ENCODE measurements around the gene LTBP4.

The LTBP4 gene

DNA sequence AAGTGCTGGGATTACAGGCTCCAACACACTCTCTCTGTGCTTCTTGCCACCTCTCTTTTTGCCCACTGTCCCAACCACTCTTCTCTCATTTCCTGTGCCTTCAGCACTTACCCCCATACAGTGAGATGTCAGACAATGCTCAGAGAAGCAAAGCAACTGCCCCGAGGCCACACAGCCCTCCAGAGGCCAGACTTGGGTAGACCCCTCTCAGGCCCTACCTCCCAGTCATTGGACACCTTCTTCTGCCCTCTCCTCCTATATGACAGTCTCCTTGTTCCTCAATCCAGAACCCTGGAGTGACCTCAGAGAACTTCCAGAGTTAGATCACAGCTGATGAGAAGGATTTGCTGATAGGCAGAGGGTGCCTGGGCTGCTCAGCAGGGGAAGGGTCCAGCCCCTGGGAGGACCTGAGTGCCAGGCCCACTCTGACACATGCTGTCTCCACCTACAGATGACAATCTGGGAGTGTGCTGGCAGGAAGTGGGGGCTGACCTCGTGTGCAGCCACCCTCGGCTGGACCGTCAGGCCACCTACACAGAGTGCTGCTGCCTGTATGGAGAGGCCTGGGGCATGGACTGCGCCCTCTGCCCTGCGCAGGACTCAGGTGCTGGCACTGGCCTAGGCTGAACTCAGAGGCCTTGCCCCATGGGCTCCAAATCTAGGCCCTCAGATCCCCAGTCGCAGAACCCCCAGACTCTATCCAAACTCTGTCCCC lies 24.4 kb downstream of the LTBP4 start:
- no peak for DNase-seq (ENCODE audit: low read depth)
- no peak overlapping the region for H3K4me3 ChIP-seq (ENCODE audit: low read depth, low read length)
- TF ChIP-seq, protein P1, sequence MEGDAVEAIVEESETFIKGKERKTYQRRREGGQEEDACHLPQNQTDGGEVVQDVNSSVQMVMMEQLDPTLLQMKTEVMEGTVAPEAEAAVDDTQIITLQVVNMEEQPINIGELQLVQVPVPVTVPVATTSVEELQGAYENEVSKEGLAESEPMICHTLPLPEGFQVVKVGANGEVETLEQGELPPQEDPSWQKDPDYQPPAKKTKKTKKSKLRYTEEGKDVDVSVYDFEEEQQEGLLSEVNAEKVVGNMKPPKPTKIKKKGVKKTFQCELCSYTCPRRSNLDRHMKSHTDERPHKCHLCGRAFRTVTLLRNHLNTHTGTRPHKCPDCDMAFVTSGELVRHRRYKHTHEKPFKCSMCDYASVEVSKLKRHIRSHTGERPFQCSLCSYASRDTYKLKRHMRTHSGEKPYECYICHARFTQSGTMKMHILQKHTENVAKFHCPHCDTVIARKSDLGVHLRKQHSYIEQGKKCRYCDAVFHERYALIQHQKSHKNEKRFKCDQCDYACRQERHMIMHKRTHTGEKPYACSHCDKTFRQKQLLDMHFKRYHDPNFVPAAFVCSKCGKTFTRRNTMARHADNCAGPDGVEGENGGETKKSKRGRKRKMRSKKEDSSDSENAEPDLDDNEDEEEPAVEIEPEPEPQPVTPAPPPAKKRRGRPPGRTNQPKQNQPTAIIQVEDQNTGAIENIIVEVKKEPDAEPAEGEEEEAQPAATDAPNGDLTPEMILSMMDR (IDR thresholded peaks at IDR 0.05; ENCODE audit: low read depth, low read length, missing control alignments): no peak

DNA sequence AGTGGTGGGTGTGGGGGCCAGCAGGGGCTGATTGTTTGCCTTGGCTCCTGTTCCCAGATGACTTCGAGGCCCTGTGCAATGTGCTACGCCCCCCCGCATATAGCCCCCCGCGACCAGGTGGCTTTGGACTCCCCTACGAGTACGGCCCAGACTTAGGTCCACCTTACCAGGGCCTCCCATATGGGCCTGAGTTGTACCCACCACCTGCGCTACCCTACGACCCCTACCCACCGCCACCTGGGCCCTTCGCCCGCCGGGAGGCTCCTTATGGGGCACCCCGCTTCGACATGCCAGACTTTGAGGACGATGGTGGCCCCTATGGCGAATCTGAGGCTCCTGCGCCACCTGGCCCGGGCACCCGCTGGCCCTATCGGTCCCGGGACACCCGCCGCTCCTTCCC lies 25.7 kb downstream of the LTBP4 start:
- TF ChIP-seq, protein P1 (IDR thresholded peaks at IDR 0.05; ENCODE audit: low read depth, low read length, missing control alignments): no peak
- no peak for DNase-seq (ENCODE audit: low read depth)

DNA sequence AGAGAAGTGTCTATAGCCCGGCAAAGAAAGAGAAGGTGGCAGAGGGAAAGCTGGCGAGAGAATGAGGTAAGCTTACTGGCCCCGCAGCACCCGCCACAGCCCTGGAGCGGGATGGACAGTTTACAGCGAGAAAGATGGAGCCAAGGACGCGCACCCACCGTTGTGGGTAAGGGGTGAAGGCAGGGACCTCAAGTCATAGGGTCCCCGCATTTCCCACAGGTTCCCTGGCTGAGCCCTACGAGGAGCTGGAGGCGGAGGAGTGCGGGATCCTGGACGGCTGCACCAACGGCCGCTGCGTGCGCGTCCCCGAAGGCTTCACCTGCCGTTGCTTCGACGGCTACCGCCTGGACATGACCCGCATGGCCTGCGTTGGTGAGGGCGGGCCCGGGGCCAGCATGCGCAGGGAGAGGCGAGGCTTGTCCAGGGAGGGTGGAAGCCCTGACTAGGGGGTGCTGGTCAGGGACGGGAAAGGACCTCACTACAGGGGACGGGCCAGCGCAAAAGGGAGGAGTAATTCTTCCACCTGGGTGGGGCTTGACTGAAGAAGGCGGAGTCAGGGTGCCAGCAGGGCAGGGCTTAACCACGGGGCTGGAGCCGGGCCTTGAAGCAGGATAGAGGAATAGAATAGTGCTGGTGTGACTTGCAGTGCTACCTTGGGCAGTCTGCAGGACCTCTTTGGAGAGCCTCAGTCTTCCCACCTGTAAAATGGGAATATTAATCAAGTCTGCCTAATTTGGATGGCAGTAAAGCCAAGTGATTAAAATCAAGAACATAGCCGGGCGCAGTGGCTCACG lies 26.5 kb downstream of the LTBP4 start:
- no peak for DNase-seq (ENCODE audit: low read depth)
- TF ChIP-seq, protein P1 (IDR thresholded peaks at IDR 0.05; ENCODE audit: low read depth, low read length, missing control alignments): no peak
- H3K4me3 ChIP-seq (ENCODE audit: low read depth, low read length): no peak overlapping the region

More for the DNA sequence above, 25.7 kb downstream of the LTBP4 start:
- no peak overlapping the region for H3K4me3 ChIP-seq (ENCODE audit: low read depth, low read length)

DNA sequence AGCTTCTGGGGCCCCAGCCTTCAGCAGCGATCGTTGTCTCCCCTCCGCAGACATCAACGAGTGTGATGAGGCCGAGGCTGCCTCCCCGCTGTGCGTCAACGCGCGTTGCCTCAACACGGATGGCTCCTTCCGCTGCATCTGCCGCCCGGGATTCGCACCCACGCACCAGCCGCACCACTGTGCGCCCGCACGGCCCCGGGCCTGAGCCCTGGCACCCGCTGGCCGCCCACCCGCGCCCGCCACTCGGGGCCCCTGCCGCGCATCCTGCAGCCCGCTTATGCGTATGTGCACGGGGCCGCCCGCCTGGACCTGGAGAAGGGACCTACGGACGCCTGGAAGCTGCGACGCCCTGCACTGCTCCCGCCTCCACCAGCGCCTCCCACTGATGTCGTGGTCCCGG lies 28.2 kb downstream of the LTBP4 start:
- TF ChIP-seq, protein P1 (IDR thresholded peaks at IDR 0.05; ENCODE audit: low read depth, low read length, missing control alignments): no peak
- DNase-seq (ENCODE audit: low read depth): no peak
- no peak overlapping the region for H3K4me3 ChIP-seq (ENCODE audit: low read depth, low read length)

DNA sequence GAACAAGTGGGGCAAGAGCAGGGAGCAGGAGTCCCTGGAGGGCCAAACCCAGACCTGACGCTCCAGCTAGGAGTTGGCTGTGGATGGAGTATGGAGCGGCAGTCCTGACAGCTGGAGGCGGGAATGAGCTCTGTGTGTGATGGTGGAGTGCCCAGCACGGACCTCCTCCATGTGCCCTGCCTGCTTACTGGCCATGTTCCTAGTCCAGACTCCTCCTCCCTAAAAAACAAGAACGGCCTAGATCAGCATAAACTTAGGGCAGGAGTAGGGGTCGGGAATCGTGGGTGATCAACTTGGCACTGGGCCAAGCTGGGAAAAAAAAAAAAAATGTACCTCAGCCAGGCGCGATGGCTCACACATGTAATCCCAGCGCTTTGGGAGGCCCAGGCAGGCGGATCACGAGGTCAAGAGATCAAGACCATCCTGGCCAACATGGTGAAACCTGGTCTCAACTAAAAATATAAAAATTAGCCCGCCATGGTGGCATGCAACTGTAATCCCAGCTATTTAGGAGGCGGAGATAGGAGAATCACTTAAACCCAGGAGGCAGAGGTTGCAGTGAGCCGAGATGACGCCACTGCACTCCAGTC lies 29.5 kb downstream of the LTBP4 start:
- TF ChIP-seq, protein P1 (IDR thresholded peaks at IDR 0.05; ENCODE audit: low read depth, low read length, missing control alignments): no peak
- H3K4me3 ChIP-seq (ENCODE audit: low read depth, low read length): no peak overlapping the region
- DNase-seq (ENCODE audit: low read depth): no peak

DNA sequence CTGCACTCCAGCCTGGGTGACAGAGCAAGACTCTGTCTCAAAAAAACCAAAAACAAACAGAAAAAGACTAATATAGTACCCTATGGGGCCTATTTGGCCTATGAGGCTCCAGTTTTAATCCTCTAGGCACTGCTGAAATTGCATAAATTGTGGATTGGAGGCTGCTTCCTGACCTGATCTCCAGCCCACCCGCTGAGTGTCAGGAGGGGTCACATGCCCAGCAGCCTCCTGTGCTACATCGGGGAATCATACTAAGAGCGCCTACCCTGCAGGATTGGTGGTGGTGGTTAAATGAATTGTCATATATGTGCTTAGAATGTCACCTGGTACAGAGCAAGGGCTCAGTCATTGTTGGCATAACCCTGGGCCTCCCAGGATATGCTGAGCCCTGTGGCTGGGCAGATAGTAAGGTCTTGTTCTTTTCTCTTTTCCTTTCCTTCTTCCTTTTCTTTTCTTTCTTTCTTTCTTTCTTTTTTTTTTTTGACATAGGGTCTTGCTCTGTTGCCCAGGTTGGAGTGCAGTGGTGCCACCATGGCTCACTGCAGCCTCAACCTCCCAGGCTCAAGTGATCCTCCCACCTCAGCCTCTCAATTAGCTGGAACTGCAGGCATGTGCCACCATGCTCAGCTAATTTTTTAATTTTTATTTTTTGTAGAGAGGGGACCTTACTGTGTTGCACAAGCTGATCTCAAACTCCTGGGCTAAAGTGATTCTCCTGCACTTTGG lies 31.3 kb downstream of the LTBP4 start:
- TF ChIP-seq, protein P1 (IDR thresholded peaks at IDR 0.05; ENCODE audit: low read depth, low read length, missing control alignments): no peak
- no peak for DNase-seq (ENCODE audit: low read depth)
- no peak overlapping the region for H3K4me3 ChIP-seq (ENCODE audit: low read depth, low read length)
